Stimulated activated CD8-positive, alpha-beta memory T cell treated with anti-CD3 and anti-CD28 coated beads, Interleukin-15, amount 100 ng/mL, for 4 hours (primary cell): ENCODE data around the gene ST7.

Source experiments
- DNase-seq, 2 donors: peaks; one replicate each; pipeline ENCODE4 v3.0.0-alpha.2; 2020; ENCODE audit warnings: low read depth in 2 of 2

Gene ST7

GRCh38 chr7:117067340-117067739 is 114.0 kb downstream of the ST7 start:
- DNase-seq = no peak

- no peak for DNase-seq
Measured at GRCh38 chr7:117068511-117069145, 115.3 kb downstream of the ST7 start.

- no peak for DNase-seq
Measured at GRCh38 chr7:117069379-117069778, 116.1 kb downstream of the ST7 start.

- no peak for DNase-seq
Measured at GRCh38 chr7:117071551-117071950, 118.2 kb downstream of the ST7 start.

- DNase-seq = no peak
Measured at GRCh38 chr7:117072620-117073118, 119.4 kb downstream of the ST7 start.

- DNase-seq = no peak
Measured at GRCh38 chr7:117074378-117074777, 121.1 kb downstream of the ST7 start.

- no peak for DNase-seq
Measured at GRCh38 chr7:117075934-117076333, 122.6 kb downstream of the ST7 start.

- no peak for DNase-seq
Measured at GRCh38 chr7:117076426-117076943, 123.2 kb downstream of the ST7 start.

- DNase-seq = no peak
Measured at GRCh38 chr7:117077658-117078057, 124.4 kb downstream of the ST7 start.

GRCh38 chr7:117082647-117083046 is 129.3 kb downstream of the ST7 start:
- no peak for DNase-seq

- DNase-seq = no peak
Measured at GRCh38 chr7:117083648-117084047, 130.3 kb downstream of the ST7 start.

- DNase-seq = no peak
Measured at GRCh38 chr7:117084286-117084685, 131.0 kb downstream of the ST7 start.

GRCh38 chr7:117085275-117085674 is 132.0 kb downstream of the ST7 start:
- DNase-seq = no peak

GRCh38 chr7:117085769-117086463 is 132.6 kb downstream of the ST7 start:
- DNase-seq = no peak

GRCh38 chr7:117086788-117087187 is 133.5 kb downstream of the ST7 start:
- no peak for DNase-seq

GRCh38 chr7:117087639-117088396 is 134.5 kb downstream of the ST7 start:
- no peak for DNase-seq

GRCh38 chr7:117088623-117089194 is 135.4 kb downstream of the ST7 start:
- DNase-seq = no peak

- no peak for DNase-seq
Measured at GRCh38 chr7:117090791-117091190, 137.5 kb downstream of the ST7 start.

- no peak for DNase-seq
Measured at GRCh38 chr7:117091721-117092120, 138.4 kb downstream of the ST7 start.

- DNase-seq = no peak
Measured at GRCh38 chr7:117092785-117093184, 139.5 kb downstream of the ST7 start.

GRCh38 chr7:117094457-117094856 is 141.2 kb downstream of the ST7 start:
- DNase-seq = no peak

GRCh38 chr7:117095055-117095454 is 141.8 kb downstream of the ST7 start:
- DNase-seq = no peak
